Posterior vena cava (tissue), 2 donors: ENCODE measurements around the gene CISTR. TPM values are rescaled to one million over a fixed set of nuclear protein-coding genes. Genes with fewer than 3 reads are reported as not detected.

Source experiments
- DNase-seq: peaks from one replicate; pipeline ENCODE4 v3.0.0-alpha.2; 2020; ENCODE audit warnings: low spot score
- intact Hi-C, 2 donors: fragments of 100-400 bp; cut with DNase I; formaldehyde crosslinking; loops; one replicate each; pipeline versions ENCODE4 v1.14.1 to v1.14.2; 2022 to 2023
- total RNA-seq, 2 donors: library from RNA; stranded (reverse); fragmentation: NEBNext Ultra II Directional; extraction: Animal tissue kit (Norgen Biotek cat#: 25700); gene quantifications; one replicate each; pipeline ENCODE4 v1.2.1, GENCODE V29; 2021
- donor health status: DM: yes; HTN: yes; CAD: no.
- donor health status: DM: yes; HTN: yes; CAD: no.

CISTR gene
- total RNA-seq, 2 donors from 2014 or later, result not detected

- intact Hi-C loops, result loop anchor here (2.0 kb wide), 2 partner anchors 43 to 45 kb away; no protein-coding TSS in a partner anchor
- peak; percentile 94 for DNase-seq
These were observed 50.1 kb downstream of the CISTR start for GRCh38 chr12:53701518-53702264.

- intact Hi-C loops, result no loop called here
These were observed 51.2 kb downstream of the CISTR start for GRCh38 chr12:53700567-53700966.

GRCh38 chr12:53699678-53700025, 52.1 kb downstream of the CISTR start:
- intact Hi-C loops, result no loop called here

More at GRCh38 chr12:53700567-53700966, 51.2 kb downstream of the CISTR start:
- no peak for DNase-seq

GRCh38 chr12:53698948-53699677, 52.7 kb downstream of the CISTR start:
- intact Hi-C loops, result no loop called here
- no peak for DNase-seq

More at GRCh38 chr12:53699678-53700025, 52.1 kb downstream of the CISTR start:
- DNase-seq, result no peak

GRCh38 chr12:53696655-53697331, 55.0 kb downstream of the CISTR start:
- DNase-seq, result no peak
- intact Hi-C loops, result no loop called here

Other genes starting within 250 kb of the CISTR start
- not detected for gene NPFF, start 244.5 kb downstream of the CISTR start, total RNA-seq
- gene ATF7, start 125.6 kb downstream of the CISTR start, total RNA-seq, result 10 to 100 TPM; 58.1 to 61.2 TPM
- 100 to 1,000 TPM; 132 to 168 TPM for gene ATP5MC2, start 75.9 kb downstream of the CISTR start, total RNA-seq
- gene CALCOCO1, start 24.5 kb downstream of the CISTR start, total RNA-seq, result 100 to 1,000 TPM; 124 to 131 TPM
- 1 to 10 TPM in 1 of 2 donors, under 1 TPM in 1; 0.23 to 1.1 TPM for gene HOXC13, start 186.9 kb upstream of the CISTR start, total RNA-seq
- gene HOXC12, start 202.9 kb upstream of the CISTR start, total RNA-seq, result 1 to 10 TPM in 1 of 2 donors, not detected in 1; 1.1 TPM
- gene HOXC11, start 221.1 kb upstream of the CISTR start, total RNA-seq, result 1 to 10 TPM; 1.3 to 4.2 TPM
- gene HOTAIR, start 223.0 kb upstream of the CISTR start, total RNA-seq, result 1 to 10 TPM; 2.0 to 4.8 TPM
- 10 to 100 TPM; 27.9 to 35.5 TPM for gene HOXC10, start 233.2 kb upstream of the CISTR start, total RNA-seq
- gene HOXC9, start 248.2 kb upstream of the CISTR start, total RNA-seq, result 10 to 100 TPM in 1 of 2 donors, 1 to 10 TPM in 1; 7.0 to 12.0 TPM